ENCODE results near the gene PPP1R13B. TPM values are rescaled to one million over a fixed set of nuclear protein-coding genes. Genes with fewer than 3 reads are reported as not detected.
A peak's percentile ranks its signal among the peaks of the same experiment; 100 is the strongest.

The PPP1R13B gene
- total and polyA plus RNA-seq, 2 donors from 2014 or later: 15.1 to 69.4 TPM

GRCh38 chr14:103856607-103857006 is 9.2 kb upstream of the PPP1R13B start:
- DNase-seq (peak in 1 of 5 donors; percentile 66), FAIRE-seq (no peak)
- Histone ChIP-seq H3K4me1 (ENCODE audit: control insufficient read depth in 2 of 3, insufficient read depth in 2 of 3, low read depth in 1 of 3, low read length in 3 of 3) (peaks cover 0 to 8% (median 7%) of the 10 kb centered on the region in 3 donors), H3K9ac (ENCODE audit: low read length in 3 of 3) (no peak overlapping the region), H3K9me3 (ENCODE audit: control insufficient read depth in 2 of 3, insufficient read depth in 1 of 3, low read length in 3 of 3) (no peaks in the 10 kb centered on the region), H3K4me3 (ENCODE audit: low read length in 3 of 3) (no peak overlapping the region), H3K27me3 (ENCODE audit: control insufficient read depth, insufficient read depth, low read length) (no peaks in the 10 kb centered on the region), H3K27ac (ENCODE audit: low read depth in 2 of 2, low read length in 2 of 2) (no peak overlapping the region), H3K36me3 (ENCODE audit: control insufficient read depth in 2 of 3, insufficient read depth in 3 of 3, low read length in 3 of 3) (no peaks in the 10 kb centered on the region)
- intact Hi-C loops (cut with DNase I): no loop called here
- no peak for TF ChIP-seq CTCF (IDR thresholded peaks at IDR 0.05; ENCODE audit: borderline replicate concordance, extremely low read depth, insufficient read depth)

GRCh38 chr14:103856105-103856504 is 8.7 kb upstream of the PPP1R13B start:
- intact Hi-C loops (cut with DNase I): no loop called here
- no peak overlapping the region for H3K4me3 ChIP-seq (ENCODE audit: low read length in 3 of 3)
- no peak overlapping the region for H3K27ac ChIP-seq (ENCODE audit: low read depth in 2 of 2, low read length in 2 of 2)
- TF ChIP-seq CTCF (IDR thresholded peaks at IDR 0.05; ENCODE audit: borderline replicate concordance, extremely low read depth, insufficient read depth): no peak
- peak in 2 of 5 donors; percentile 60 to 63 for DNase-seq
- H3K9me3 ChIP-seq (ENCODE audit: control insufficient read depth in 2 of 3, insufficient read depth in 1 of 3, low read length in 3 of 3): no peaks in the 10 kb centered on the region
- peaks cover 0 to 7% (median 4%) of the 10 kb centered on the region in 3 donors for H3K4me1 ChIP-seq (ENCODE audit: control insufficient read depth in 2 of 3, insufficient read depth in 2 of 3, low read depth in 1 of 3, low read length in 3 of 3)
- H3K9ac ChIP-seq (ENCODE audit: low read length in 3 of 3): no peak overlapping the region
- no peak for FAIRE-seq
- no peaks in the 10 kb centered on the region for H3K36me3 ChIP-seq (ENCODE audit: control insufficient read depth in 2 of 3, insufficient read depth in 3 of 3, low read length in 3 of 3)
- no peaks in the 10 kb centered on the region for H3K27me3 ChIP-seq (ENCODE audit: control insufficient read depth, insufficient read depth, low read length)

- FAIRE-seq: no peak
- no peaks in the 10 kb centered on the region for H3K9me3 ChIP-seq (ENCODE audit: control insufficient read depth in 2 of 3, insufficient read depth in 1 of 3, low read length in 3 of 3)
- H3K4me1 ChIP-seq (ENCODE audit: control insufficient read depth in 2 of 3, insufficient read depth in 2 of 3, low read depth in 1 of 3, low read length in 3 of 3): peaks cover 0 to 7% (median 4%) of the 10 kb centered on the region in 3 donors
- H3K4me3 ChIP-seq (ENCODE audit: low read length in 3 of 3): no peak overlapping the region
- TF ChIP-seq CTCF (IDR thresholded peaks at IDR 0.05; ENCODE audit: borderline replicate concordance, extremely low read depth, insufficient read depth): no peak
- no peak overlapping the region for H3K9ac ChIP-seq (ENCODE audit: low read length in 3 of 3)
- intact Hi-C loops (cut with DNase I): no loop called here
- no peaks in the 10 kb centered on the region for H3K27me3 ChIP-seq (ENCODE audit: control insufficient read depth, insufficient read depth, low read length)
- no peaks in the 10 kb centered on the region for H3K36me3 ChIP-seq (ENCODE audit: control insufficient read depth in 2 of 3, insufficient read depth in 3 of 3, low read length in 3 of 3)
- DNase-seq: no peak
- H3K27ac ChIP-seq (ENCODE audit: low read depth in 2 of 2, low read length in 2 of 2): no peak overlapping the region
Observed at GRCh38 chr14:103855734-103856095, 8.3 kb upstream of the PPP1R13B start.
